Measurements from ENCODE around the gene FOXI2.

DNA sequence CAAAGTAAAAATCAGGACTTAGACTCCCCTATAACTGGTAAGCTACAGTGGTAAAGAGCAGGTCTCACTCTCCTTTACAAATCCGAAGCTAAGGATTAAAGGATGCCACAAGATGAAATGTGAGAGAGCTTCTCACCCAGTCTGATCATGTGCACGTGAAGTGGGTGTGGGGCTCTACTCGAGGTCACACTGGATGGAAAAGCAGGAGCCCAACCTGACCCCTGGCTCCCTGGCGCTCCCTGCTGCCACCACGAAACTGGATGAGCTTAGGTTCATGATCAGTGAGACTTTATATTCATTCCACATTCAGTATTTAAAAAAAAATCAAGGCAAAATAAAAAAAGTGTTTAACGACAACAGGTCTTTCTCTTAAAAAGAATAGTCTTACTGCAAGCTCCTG is 21.7 kb upstream of the FOXI2 start:
- TF ChIP-seq, protein P1, sequence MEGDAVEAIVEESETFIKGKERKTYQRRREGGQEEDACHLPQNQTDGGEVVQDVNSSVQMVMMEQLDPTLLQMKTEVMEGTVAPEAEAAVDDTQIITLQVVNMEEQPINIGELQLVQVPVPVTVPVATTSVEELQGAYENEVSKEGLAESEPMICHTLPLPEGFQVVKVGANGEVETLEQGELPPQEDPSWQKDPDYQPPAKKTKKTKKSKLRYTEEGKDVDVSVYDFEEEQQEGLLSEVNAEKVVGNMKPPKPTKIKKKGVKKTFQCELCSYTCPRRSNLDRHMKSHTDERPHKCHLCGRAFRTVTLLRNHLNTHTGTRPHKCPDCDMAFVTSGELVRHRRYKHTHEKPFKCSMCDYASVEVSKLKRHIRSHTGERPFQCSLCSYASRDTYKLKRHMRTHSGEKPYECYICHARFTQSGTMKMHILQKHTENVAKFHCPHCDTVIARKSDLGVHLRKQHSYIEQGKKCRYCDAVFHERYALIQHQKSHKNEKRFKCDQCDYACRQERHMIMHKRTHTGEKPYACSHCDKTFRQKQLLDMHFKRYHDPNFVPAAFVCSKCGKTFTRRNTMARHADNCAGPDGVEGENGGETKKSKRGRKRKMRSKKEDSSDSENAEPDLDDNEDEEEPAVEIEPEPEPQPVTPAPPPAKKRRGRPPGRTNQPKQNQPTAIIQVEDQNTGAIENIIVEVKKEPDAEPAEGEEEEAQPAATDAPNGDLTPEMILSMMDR (IDR thresholded peaks at IDR 0.05; ENCODE audit: low read depth, low read length, poor library complexity, severe bottlenecking): no peak
- TF ChIP-seq EZH2phosphoT487 (IDR thresholded peaks at IDR 0.05; ENCODE audit: borderline replicate concordance, low read length): no peak
